ENCODE measurements around the gene TNIK. TPM values are rescaled to one million over a fixed set of nuclear protein-coding genes. Genes with fewer than 3 reads are reported as not detected.

The TNIK gene
- total RNA-seq, 2 donors from 2014 or later = 5.6 to 47.1 TPM

- Histone ChIP-seq H3K27me3 (replicated peaks; ENCODE audit: insufficient read depth) (no peaks in the 10 kb centered on the region), H3K4me1 (replicated peaks) (no peaks in the 10 kb centered on the region), H3K4me3 (no peak overlapping the region), H3K9me3 (no peaks in the 10 kb centered on the region), H3K27ac (no peak overlapping the region), H3K36me3 (no peaks in the 10 kb centered on the region)
- intact Hi-C loops (cut with DNase I) = no loop called here
- no peak for DNase-seq (ENCODE audit: low spot score)
- 96% methylated on average over 3 of the region's 3 CpGs for WGBS
- TF ChIP-seq POLR2AphosphoS5 (IDR thresholded peaks at IDR 0.05) = no peak
- no peak for TF ChIP-seq POLR2A (IDR thresholded peaks at IDR 0.05)
- TF ChIP-seq CTCF (IDR thresholded peaks at IDR 0.05) = no peak
Observed at GRCh38 chr3:171200052-171200749, 260.0 kb downstream of the TNIK start.

DNA sequence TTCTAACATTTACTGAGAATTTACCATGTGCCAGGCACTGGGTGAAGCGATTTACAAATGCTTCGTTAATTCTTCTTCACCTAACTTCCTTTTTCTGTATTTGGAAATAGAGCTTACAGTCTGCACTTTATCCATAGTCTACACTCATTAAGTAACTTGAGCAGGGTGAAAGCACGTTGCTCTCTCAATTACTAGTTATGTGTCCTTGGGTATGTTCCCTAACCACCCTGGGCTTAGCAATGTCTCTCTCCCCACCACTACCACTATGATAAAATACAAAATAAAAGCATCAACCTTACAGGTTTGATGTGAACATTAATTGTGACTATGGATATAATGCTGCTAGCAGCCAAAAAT is 260.8 kb downstream of the TNIK start:
- Histone ChIP-seq H3K4me3 (no peak overlapping the region), H3K4me1 (replicated peaks) (no peaks in the 10 kb centered on the region), H3K9me3 (no peaks in the 10 kb centered on the region), H3K27me3 (replicated peaks; ENCODE audit: insufficient read depth) (no peaks in the 10 kb centered on the region), H3K27ac (no peak overlapping the region), H3K36me3 (no peaks in the 10 kb centered on the region)
- intact Hi-C loops (cut with DNase I) = no loop called here
- TF ChIP-seq CTCF (IDR thresholded peaks at IDR 0.05) = no peak
- TF ChIP-seq POLR2A (IDR thresholded peaks at IDR 0.05) = no peak
- TF ChIP-seq POLR2AphosphoS5 (IDR thresholded peaks at IDR 0.05) = no peak
- 75% methylated on average over 3 of the region's 3 CpGs for WGBS
- no peak for DNase-seq (ENCODE audit: low spot score)

DNA sequence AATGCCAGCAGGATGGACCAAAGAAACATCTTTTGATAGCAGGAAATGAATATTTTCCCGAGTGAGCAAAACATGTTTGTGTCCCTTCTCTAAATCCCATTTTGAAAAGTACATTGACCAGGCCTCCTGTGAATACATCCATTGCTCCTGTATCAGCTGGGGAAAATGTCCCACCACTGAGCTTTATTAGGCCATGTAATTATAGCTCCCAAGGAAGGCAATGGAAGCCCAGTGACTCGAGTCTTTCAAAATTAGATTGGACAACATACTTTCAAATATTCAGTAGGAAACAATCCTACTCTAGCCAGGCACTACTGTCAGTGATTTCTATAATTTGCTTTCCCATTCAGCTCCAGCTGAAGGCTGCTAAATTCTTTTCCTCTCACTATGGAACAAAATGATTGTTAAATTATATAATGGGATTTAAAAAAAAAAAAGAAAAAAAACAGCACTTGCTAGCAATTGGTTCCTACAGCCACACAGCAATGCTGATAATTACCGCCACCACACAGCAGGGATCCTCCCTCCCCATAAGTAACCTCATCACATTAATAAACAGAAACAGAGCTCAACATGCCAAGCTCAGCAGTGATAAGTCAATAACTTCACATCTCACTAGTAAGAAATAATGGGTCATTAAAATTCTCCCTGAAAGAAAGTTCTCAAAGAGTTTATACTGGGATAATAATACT is 261.3 kb downstream of the TNIK start:
- H3K27me3 ChIP-seq (replicated peaks; ENCODE audit: insufficient read depth) = no peaks in the 10 kb centered on the region
- TF ChIP-seq POLR2A (IDR thresholded peaks at IDR 0.05) (no peak), POLR2AphosphoS5 (IDR thresholded peaks at IDR 0.05) (no peak), CTCF (IDR thresholded peaks at IDR 0.05) (no peak)
- H3K4me3 ChIP-seq = no peak overlapping the region
- intact Hi-C loops (cut with DNase I) = no loop called here
- no peak for DNase-seq (ENCODE audit: low spot score)
- no peaks in the 10 kb centered on the region for H3K4me1 ChIP-seq (replicated peaks)
- no peaks in the 10 kb centered on the region for H3K9me3 ChIP-seq
- 79% methylated on average over 3 of the region's 3 CpGs for WGBS
- H3K36me3 ChIP-seq = no peaks in the 10 kb centered on the region
- no peak overlapping the region for H3K27ac ChIP-seq

- no peaks in the 10 kb centered on the region for H3K27me3 ChIP-seq (replicated peaks; ENCODE audit: insufficient read depth)
- no peak for TF ChIP-seq POLR2AphosphoS5 (IDR thresholded peaks at IDR 0.05)
- no peak for TF ChIP-seq POLR2A (IDR thresholded peaks at IDR 0.05)
- TF ChIP-seq CTCF (IDR thresholded peaks at IDR 0.05) = no peak
- no peaks in the 10 kb centered on the region for H3K9me3 ChIP-seq
- intact Hi-C loops (cut with DNase I) = no loop called here
- 77% methylated on average over 1 of the region's 1 CpG for WGBS
- no peak overlapping the region for H3K27ac ChIP-seq
- no peaks in the 10 kb centered on the region for H3K36me3 ChIP-seq
- H3K4me3 ChIP-seq = no peak overlapping the region
- DNase-seq (ENCODE audit: low spot score) = no peak
- no peaks in the 10 kb centered on the region for H3K4me1 ChIP-seq (replicated peaks)
Observed at GRCh38 chr3:171195686-171196085, 264.5 kb downstream of the TNIK start.

- no peak overlapping the region for H3K4me3 ChIP-seq
- H3K4me1 ChIP-seq (replicated peaks) = no peaks in the 10 kb centered on the region
- H3K27me3 ChIP-seq (replicated peaks; ENCODE audit: insufficient read depth) = no peaks in the 10 kb centered on the region
- intact Hi-C loops (cut with DNase I) = no loop called here
- 64% methylated on average over 1 of the region's 1 CpG for WGBS
- no peak overlapping the region for H3K27ac ChIP-seq
- no peaks in the 10 kb centered on the region for H3K36me3 ChIP-seq
- DNase-seq (ENCODE audit: low spot score) = no peak
- TF ChIP-seq POLR2A (IDR thresholded peaks at IDR 0.05) = no peak
- no peak for TF ChIP-seq CTCF (IDR thresholded peaks at IDR 0.05)
- no peak for TF ChIP-seq POLR2AphosphoS5 (IDR thresholded peaks at IDR 0.05)
- H3K9me3 ChIP-seq = no peaks in the 10 kb centered on the region
Observed at GRCh38 chr3:171194965-171195364, 265.2 kb downstream of the TNIK start.

Measured in prostate gland (tissue), 2 donors.